HepG2 (cell line): Measurements from ENCODE around the gene MTHFD1. TPM values are rescaled to one million over a fixed set of nuclear protein-coding genes. Genes with fewer than 3 reads are reported as not detected.

Experiments used
- AKNA ChIP-seq: sonication (generic); formaldehyde crosslinking; IDR thresholded peaks from 2 replicates; pipeline ENCODE4 v1.4.0; 2020; ENCODE audit warnings: missing genetic modification reagents, borderline replicate concordance
- ARNT ChIP-seq: fragments of 450-650 bp; IDR thresholded peaks from 2 replicates; pipeline ENCODE4 v1.6.1; 2017
- ATRX ChIP-seq: sonication (generic); formaldehyde crosslinking; IDR thresholded peaks from 2 replicates; pipeline ENCODE4 v1.4.0; 2020; ENCODE audit warnings: missing genetic modification reagents, borderline replicate concordance
- BRD4 ChIP-seq: sonication (generic); formaldehyde crosslinking; IDR thresholded peaks from 2 replicates; pipeline ENCODE4 v1.4.0; 2020; ENCODE audit warnings: missing genetic modification reagents
- FLYWCH1 ChIP-seq: sonication (generic); formaldehyde crosslinking; IDR thresholded peaks from 2 replicates; pipeline ENCODE4 v1.8.1; 2023; ENCODE audit warnings: mild to moderate bottlenecking, missing genetic modification reagents
- MIXL1 ChIP-seq: IDR thresholded peaks from 2 replicates; pipeline ENCODE4 v1.6.1; 2016
- RFX3 ChIP-seq: IDR thresholded peaks from 2 replicates; pipeline ENCODE4 v1.6.1; 2016; ENCODE audit warnings: missing biosample characterization, missing genetic modification reagents
- ZBTB37 ChIP-seq: sonication (generic); formaldehyde crosslinking; IDR thresholded peaks from 2 replicates; pipeline ENCODE4 v1.4.0; 2020; ENCODE audit warnings: mild to moderate bottlenecking, missing genetic modification reagents
- ZC3H13 ChIP-seq: sonication (generic); formaldehyde crosslinking; IDR thresholded peaks from 2 replicates; pipeline ENCODE4 v1.8.1; 2023; ENCODE audit warnings: mild to moderate bottlenecking, missing genetic modification reagents, moderate library complexity
- ZC3H4 ChIP-seq: sonication (generic); formaldehyde crosslinking; IDR thresholded peaks from 2 replicates; pipeline ENCODE4 v1.4.0; 2020; ENCODE audit warnings: missing genetic modification reagents, borderline replicate concordance
- ZNF143 ChIP-seq: sonication (generic); formaldehyde crosslinking; IDR thresholded peaks from 2 replicates; pipeline ENCODE4 v1.4.0; 2020; ENCODE audit warnings: missing genetic modification reagents
- ZNF337 ChIP-seq: sonication (generic); formaldehyde crosslinking; IDR thresholded peaks from 2 replicates; pipeline ENCODE4 v1.5.1; 2020; ENCODE audit warnings: missing genetic modification reagents, low read depth, mild to moderate bottlenecking, borderline replicate concordance
- ZNF343 ChIP-seq: sonication (generic); formaldehyde crosslinking; IDR thresholded peaks from 2 replicates; pipeline ENCODE4 v1.4.0; 2020; ENCODE audit warnings: mild to moderate bottlenecking, missing genetic modification reagents
- ZNF543 ChIP-seq: sonication (generic); formaldehyde crosslinking; IDR thresholded peaks from 2 replicates; pipeline ENCODE4 v1.4.0; 2020; ENCODE audit warnings: mild to moderate bottlenecking, missing genetic modification reagents
- ZNF550 ChIP-seq: sonication (generic); formaldehyde crosslinking; IDR thresholded peaks from 2 replicates; pipeline ENCODE4 v1.4.0; 2020; ENCODE audit warnings: mild to moderate bottlenecking, missing genetic modification reagents, borderline replicate concordance
- ZNF609 ChIP-seq: sonication (generic); formaldehyde crosslinking; IDR thresholded peaks from 2 replicates; pipeline ENCODE4 v1.4.0; 2020; ENCODE audit warnings: mild to moderate bottlenecking, missing genetic modification reagents, borderline replicate concordance
- ZNF616 ChIP-seq: sonication (generic); formaldehyde crosslinking; IDR thresholded peaks from 2 replicates; pipeline ENCODE4 v1.5.0; 2020; ENCODE audit warnings: low read depth, mild to moderate bottlenecking, missing genetic modification reagents
- ZNF816 ChIP-seq: sonication (generic); formaldehyde crosslinking; IDR thresholded peaks from 2 replicates; pipeline ENCODE4 v1.8.0; 2022; ENCODE audit warnings: missing genetic modification reagents, mild to moderate bottlenecking, borderline replicate concordance
- ZSCAN25 ChIP-seq: sonication (generic); formaldehyde crosslinking; IDR thresholded peaks from 2 replicates; pipeline ENCODE4 v1.8.0; 2022; ENCODE audit warnings: mild to moderate bottlenecking, missing genetic modification reagents
- polyA plus RNA-seq, 8 experiments: library from polyadenylated mRNA; depleted of rRNA in 3 of 8; stranded (reverse) in 7 of 8; unstranded in 1 of 8; fragments of >200 nt; fragmentation: Illumina TruSeq in 4 of 8; extraction: Trizol in 4 of 8; gene quantifications; 2 replicates each; pipeline versions ENCODE4 v1.2.1 to v1.2.3, GENCODE V29; 2011 to 2016; ENCODE audit warnings: low read depth in 4 of 8, missing spikeins in 1 of 8, mixed read lengths in 1 of 8; ENCODE audit not compliant: insufficient read depth in 1 of 8
- total RNA-seq, 5 experiments: library from RNA; depleted of rRNA; stranded (reverse); fragments of >200 nt; fragmentation: Illumina TruSeq; extraction: Trizol; gene quantifications; 2 replicates each; pipeline ENCODE4 v1.2.3, GENCODE V29; 2016; ENCODE audit warnings: low read depth in 1 of 5

Gene MTHFD1
- total and polyA plus RNA-seq, 2 of the 13 experiments (the other 11 are each of a cell fraction or from before 2014, with no cell fraction given): 31.0 to 106 TPM

- TF ChIP-seq ZNF616 (CRISPR knock-in tag) (no peak), RFX3 (CRISPR knock-in tag) (no peak), ZC3H13 (CRISPR knock-in tag) (no peak), FLYWCH1 (peak; percentile 79; the same call in 1 of the 2 replicates), ZSCAN25 (CRISPR knock-in tag) (no peak), ZNF343 (CRISPR knock-in tag) (no peak), ZC3H4 (CRISPR knock-in tag) (no peak), ZBTB37 (CRISPR knock-in tag) (no peak), ATRX (CRISPR knock-in tag) (no peak), AKNA (CRISPR knock-in tag) (no peak), ZNF337 (no peak), ZNF550 (CRISPR knock-in tag) (no peak), ZNF543 (CRISPR knock-in tag) (no peak), BRD4 (CRISPR knock-in tag) (peak; percentile 81; the same call in 1 of the 2 replicates), ZNF143 (CRISPR knock-in tag) (no peak), ARNT (no peak), ZNF609 (CRISPR knock-in tag) (no peak; the same call in 1 of the 2 replicates), ZNF816 (CRISPR knock-in tag) (no peak), MIXL1 (CRISPR knock-in tag) (no peak)
These were observed 49.4 kb upstream of the MTHFD1 start (continued) for GRCh38 chr14:64338616-64339316.
